22Rv1 (cell line): Measurements from ENCODE around the gene FLT4.

Experiments used
- H3K27ac ChIP-seq: fragments of 450-650 bp; 2 replicates; pipeline ENCODE4 v1.5.1; 2017
- CTCF ChIP-seq: fragments of 450-650 bp; IDR thresholded peaks from 2 replicates; pipeline ENCODE4 v1.5.1; 2017; ENCODE audit warnings: mild to moderate bottlenecking
- ZFX ChIP-seq: fragments of 450-650 bp; IDR thresholded peaks from 2 replicates; pipeline ENCODE4 v1.6.1; 2017; ENCODE audit warnings: antibody characterized with exemption, borderline replicate concordance

The FLT4 gene

GRCh38 chr5:180628211-180628610, 21.2 kb downstream of the FLT4 start:
- H3K27ac ChIP-seq, result no peak overlapping the region
- TF ChIP-seq ZFX, result no peak

- no peak overlapping the region for H3K27ac ChIP-seq
- no peak for TF ChIP-seq CTCF
- no peak for TF ChIP-seq ZFX
Measured at GRCh38 chr5:180627386-180628120, 21.8 kb downstream of the FLT4 start.

- H3K27ac ChIP-seq, result no peak overlapping the region
Measured at GRCh38 chr5:180626661-180627385, 22.6 kb downstream of the FLT4 start.

GRCh38 chr5:180625791-180626660, 23.4 kb downstream of the FLT4 start:
- H3K27ac ChIP-seq, result no peak overlapping the region
- TF ChIP-seq CTCF (no peak), ZFX (no peak)

More at GRCh38 chr5:180626661-180627385, 22.6 kb downstream of the FLT4 start:
- TF ChIP-seq CTCF (no peak), ZFX (no peak)

- H3K27ac ChIP-seq, result no peak overlapping the region
- TF ChIP-seq ZFX (no peak), CTCF (no peak)
Measured at GRCh38 chr5:180625125-180625790, 24.1 kb downstream of the FLT4 start.

GRCh38 chr5:180624587-180624986, 24.8 kb downstream of the FLT4 start:
- no peak overlapping the region for H3K27ac ChIP-seq
- TF ChIP-seq ZFX, result no peak
- no peak for TF ChIP-seq CTCF

GRCh38 chr5:180623844-180624243, 25.6 kb downstream of the FLT4 start:
- H3K27ac ChIP-seq, result no peak overlapping the region
- TF ChIP-seq CTCF, result no peak
- no peak for TF ChIP-seq ZFX
